Measurements from ENCODE around the gene OSTF1.

The OSTF1 gene

GRCh38 chr9:75175395-75175794 lies 87.1 kb downstream of the OSTF1 start:
- peak in 1 of 2 experiments; percentile 14 for DNase-seq
- TF ChIP-seq GATA1 (IDR thresholded peaks at IDR 0.05; ENCODE audit: low read depth, low read length) (no peak), POLR2A (IDR thresholded peaks at IDR 0.05; ENCODE audit: low read length) (no peak)

DNA sequence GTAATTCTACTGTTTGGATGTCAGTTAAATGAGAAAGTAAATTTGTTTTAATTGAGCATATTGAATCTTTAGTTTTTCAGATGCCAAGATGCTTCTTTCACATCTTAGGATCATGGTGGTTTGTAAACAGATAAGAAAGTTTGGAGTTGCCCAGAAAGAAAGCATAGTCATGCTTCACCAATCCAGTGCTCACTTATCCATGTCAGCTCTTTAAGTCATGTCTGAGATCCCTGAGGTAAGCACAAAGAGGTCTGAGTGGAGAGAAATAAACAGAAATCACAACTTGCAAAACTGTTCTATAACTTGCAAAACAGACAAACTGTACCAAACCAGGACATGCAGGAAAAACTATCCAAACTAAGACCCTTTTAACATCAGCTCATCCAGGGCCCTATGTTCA lies 87.7 kb downstream of the OSTF1 start:
- peak in 1 of 2 experiments; percentile 30 for DNase-seq
- TF ChIP-seq GATA1 (IDR thresholded peaks at IDR 0.05; ENCODE audit: low read depth, low read length) (no peak), POLR2A (IDR thresholded peaks at IDR 0.05; ENCODE audit: low read length) (no peak)

- peak; percentile 75 to 76 for DNase-seq
- TF ChIP-seq GATA1 (IDR thresholded peaks at IDR 0.05; ENCODE audit: low read depth, low read length) (no peak), POLR2A (IDR thresholded peaks at IDR 0.05; ENCODE audit: low read length) (no peak)
Measured at GRCh38 chr9:75181750-75182149, 93.4 kb downstream of the OSTF1 start.

- no peak for TF ChIP-seq POLR2A (IDR thresholded peaks at IDR 0.05; ENCODE audit: low read length)
- no peak for DNase-seq
Measured at GRCh38 chr9:75183306-75183705, 95.0 kb downstream of the OSTF1 start.

DNA sequence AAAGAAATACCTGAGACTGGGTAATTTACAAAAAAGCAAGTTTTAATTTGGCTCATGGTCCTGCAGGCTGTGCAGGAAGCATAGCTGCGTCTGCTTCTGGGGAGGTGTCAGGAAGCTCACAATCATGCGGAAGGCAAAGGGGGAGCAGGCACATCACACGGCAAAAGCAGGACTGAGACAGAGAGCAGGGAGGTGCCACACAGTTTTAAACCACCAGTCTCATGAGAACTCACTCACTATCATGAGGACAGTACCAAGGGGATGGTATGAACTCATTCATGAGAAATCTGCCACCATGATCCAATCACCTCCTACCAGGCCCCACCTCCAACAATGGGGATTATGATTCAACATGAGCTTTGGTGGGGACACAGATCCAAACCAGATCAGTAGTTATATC lies 96.2 kb downstream of the OSTF1 start:
- no peak for DNase-seq
- TF ChIP-seq POLR2A (IDR thresholded peaks at IDR 0.05; ENCODE audit: low read length) (no peak), GATA1 (IDR thresholded peaks at IDR 0.05; ENCODE audit: low read depth, low read length) (no peak)

DNA sequence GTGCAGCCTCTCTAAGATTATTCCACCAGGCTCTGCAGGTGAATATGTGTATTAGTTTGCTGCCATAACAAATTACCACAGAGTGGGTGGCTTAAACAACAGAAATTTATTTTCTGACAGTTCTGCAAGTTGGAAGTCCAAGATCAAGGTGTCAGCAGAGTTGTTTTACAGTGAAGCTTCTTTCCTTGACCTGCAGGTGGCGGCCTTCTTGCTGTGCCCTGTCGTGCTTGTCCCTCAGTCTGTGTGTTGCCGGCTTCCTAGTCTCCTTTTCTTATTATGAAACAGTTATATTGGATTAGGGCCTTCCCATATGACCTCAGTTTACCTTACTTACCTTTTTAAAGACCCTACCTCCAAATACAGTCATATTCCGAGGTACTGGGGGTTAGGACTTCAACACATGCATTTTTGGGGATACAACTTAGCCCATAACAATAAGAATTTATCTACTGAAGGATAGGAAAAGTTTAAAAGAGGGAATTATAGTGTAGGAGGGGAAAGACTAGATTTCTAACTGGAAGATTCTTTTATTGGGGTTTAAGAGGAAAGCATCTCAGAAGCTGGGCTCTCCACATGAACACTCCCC lies 97.4 kb downstream of the OSTF1 start:
- DNase-seq, result peak; percentile 35 to 60
- TF ChIP-seq GATA1 (IDR thresholded peaks at IDR 0.05; ENCODE audit: low read depth, low read length) (no peak), POLR2A (IDR thresholded peaks at IDR 0.05; ENCODE audit: low read length) (no peak)

GRCh38 chr9:75186767-75187380 lies 98.6 kb downstream of the OSTF1 start:
- TF ChIP-seq POLR2A (IDR thresholded peaks at IDR 0.05; ENCODE audit: low read length) (no peak), GATA1 (IDR thresholded peaks at IDR 0.05; ENCODE audit: low read depth, low read length) (no peak)
- DNase-seq, result peak; percentile 17 to 43

GRCh38 chr9:75188756-75189155 lies 100.4 kb downstream of the OSTF1 start:
- no peak for DNase-seq

GRCh38 chr9:75190762-75191161 lies 102.4 kb downstream of the OSTF1 start:
- no peak for DNase-seq
- TF ChIP-seq GATA1 (IDR thresholded peaks at IDR 0.05; ENCODE audit: low read depth, low read length) (no peak), POLR2A (IDR thresholded peaks at IDR 0.05; ENCODE audit: low read length) (no peak)

More at GRCh38 chr9:75188756-75189155, 100.4 kb downstream of the OSTF1 start:
- TF ChIP-seq POLR2A (IDR thresholded peaks at IDR 0.05; ENCODE audit: low read length), result no peak
- no peak for TF ChIP-seq GATA1 (IDR thresholded peaks at IDR 0.05; ENCODE audit: low read depth, low read length)

Data from erythroblast (primary cell).